Measurements from ENCODE around the gene ZNF407. TPM values are rescaled to one million over a fixed set of nuclear protein-coding genes. Genes with fewer than 3 reads are reported as not detected.

The ZNF407 gene
- total RNA-seq, 1 donor from 2014 or later: 16.1 TPM

DNA sequence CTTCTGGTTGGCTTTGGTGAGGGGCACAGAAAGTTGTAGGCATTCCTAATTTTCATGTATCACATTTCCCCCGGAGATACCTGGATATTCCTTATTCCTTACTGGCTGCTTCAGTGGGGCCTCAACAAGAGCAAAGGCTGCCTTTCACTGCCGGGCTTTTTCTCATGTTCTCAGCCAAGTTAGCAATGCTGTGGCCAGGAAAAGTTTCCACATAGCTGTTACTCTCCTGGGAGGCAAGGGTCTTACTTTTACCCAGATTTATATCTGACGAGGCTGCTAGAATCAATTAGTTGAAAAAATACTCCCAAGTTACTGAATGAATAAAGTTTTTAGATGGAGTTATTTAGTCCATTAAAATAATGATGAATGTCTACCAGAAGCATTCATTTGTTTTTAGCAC lies 230.5 kb downstream of the ZNF407 start:
- no peak for DNase-seq
- intact Hi-C loops (cut with DNase I): no loop called here
- H3K9me3 ChIP-seq: no peaks in the 10 kb centered on the region
- H3K27me3 ChIP-seq (ENCODE audit: low read depth): no peaks in the 10 kb centered on the region
- no peak overlapping the region for H3K27ac ChIP-seq
- H3K4me1 ChIP-seq: no peaks in the 10 kb centered on the region
- no peak for ATAC-seq
- TF ChIP-seq, protein P1, sequence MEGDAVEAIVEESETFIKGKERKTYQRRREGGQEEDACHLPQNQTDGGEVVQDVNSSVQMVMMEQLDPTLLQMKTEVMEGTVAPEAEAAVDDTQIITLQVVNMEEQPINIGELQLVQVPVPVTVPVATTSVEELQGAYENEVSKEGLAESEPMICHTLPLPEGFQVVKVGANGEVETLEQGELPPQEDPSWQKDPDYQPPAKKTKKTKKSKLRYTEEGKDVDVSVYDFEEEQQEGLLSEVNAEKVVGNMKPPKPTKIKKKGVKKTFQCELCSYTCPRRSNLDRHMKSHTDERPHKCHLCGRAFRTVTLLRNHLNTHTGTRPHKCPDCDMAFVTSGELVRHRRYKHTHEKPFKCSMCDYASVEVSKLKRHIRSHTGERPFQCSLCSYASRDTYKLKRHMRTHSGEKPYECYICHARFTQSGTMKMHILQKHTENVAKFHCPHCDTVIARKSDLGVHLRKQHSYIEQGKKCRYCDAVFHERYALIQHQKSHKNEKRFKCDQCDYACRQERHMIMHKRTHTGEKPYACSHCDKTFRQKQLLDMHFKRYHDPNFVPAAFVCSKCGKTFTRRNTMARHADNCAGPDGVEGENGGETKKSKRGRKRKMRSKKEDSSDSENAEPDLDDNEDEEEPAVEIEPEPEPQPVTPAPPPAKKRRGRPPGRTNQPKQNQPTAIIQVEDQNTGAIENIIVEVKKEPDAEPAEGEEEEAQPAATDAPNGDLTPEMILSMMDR (IDR thresholded peaks at IDR 0.05): no peak
- no peaks in the 10 kb centered on the region for H3K36me3 ChIP-seq
- no peak overlapping the region for H3K4me3 ChIP-seq

DNA sequence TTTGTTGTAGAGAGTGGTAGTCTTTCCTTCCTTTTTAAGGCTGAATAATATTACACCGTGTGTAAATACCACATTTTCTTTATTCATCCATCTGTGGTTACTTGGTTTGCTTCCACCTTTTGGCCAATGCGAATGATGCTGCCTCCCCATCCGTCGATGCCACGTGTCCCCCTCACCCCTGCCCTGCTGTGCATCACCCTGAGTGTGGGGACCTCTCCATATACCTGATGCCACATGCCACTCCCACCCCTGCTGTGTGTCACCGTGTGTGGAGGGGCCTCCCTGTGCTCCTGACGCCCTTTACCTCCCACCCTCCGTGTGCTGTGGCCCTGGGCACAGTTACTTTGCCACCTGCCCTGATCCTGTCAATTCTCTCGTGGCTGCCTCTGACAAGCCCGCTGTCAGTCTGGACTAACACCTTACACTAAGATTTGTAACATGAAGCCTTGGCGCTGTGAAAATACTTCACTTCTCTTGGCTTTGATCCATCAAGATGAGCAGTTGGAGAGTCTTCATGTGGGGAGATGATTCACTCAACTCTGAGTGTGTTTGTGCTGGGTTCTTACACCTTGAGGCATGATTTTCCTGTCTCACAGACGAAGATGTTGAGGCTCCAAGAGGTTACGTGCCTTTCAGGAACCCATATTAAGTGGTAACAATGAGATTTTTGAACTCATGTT lies 234.0 kb downstream of the ZNF407 start:
- Histone ChIP-seq H3K36me3 (no peaks in the 10 kb centered on the region), H3K27me3 (ENCODE audit: low read depth) (no peaks in the 10 kb centered on the region), H3K27ac (no peak overlapping the region), H3K4me3 (no peak overlapping the region), H3K9me3 (no peaks in the 10 kb centered on the region), H3K4me1 (no peaks in the 10 kb centered on the region)
- DNase-seq (no peak), ATAC-seq (no peak)
- intact Hi-C loops (cut with DNase I): no loop called here
- TF ChIP-seq, protein P1 (IDR thresholded peaks at IDR 0.05): no peak

DNA sequence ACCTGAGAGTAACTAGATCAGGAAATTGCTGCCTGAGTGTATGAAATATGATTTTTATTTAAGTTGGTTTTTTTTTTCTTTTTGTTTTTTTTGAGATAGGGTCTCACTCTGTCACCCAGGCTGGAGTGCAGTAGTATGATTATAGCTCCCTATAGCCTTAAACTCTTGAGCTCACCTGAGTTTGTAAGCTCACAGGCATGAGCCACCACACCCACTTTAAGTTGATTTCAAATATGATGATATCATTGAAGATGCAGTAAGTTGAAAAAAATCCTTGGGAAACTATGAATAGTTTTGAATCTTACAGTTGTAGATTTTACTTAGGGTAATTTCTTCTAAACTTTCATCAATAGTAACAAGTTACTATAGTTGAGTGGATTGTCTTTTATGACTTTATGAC lies 234.7 kb downstream of the ZNF407 start:
- intact Hi-C loops (cut with DNase I): no loop called here
- TF ChIP-seq, protein P1 (IDR thresholded peaks at IDR 0.05): no peak
- no peaks in the 10 kb centered on the region for H3K9me3 ChIP-seq
- H3K27ac ChIP-seq: no peak overlapping the region
- no peaks in the 10 kb centered on the region for H3K27me3 ChIP-seq (ENCODE audit: low read depth)
- DNase-seq (no peak), ATAC-seq (no peak)
- no peak overlapping the region for H3K4me3 ChIP-seq
- H3K36me3 ChIP-seq: no peaks in the 10 kb centered on the region
- no peaks in the 10 kb centered on the region for H3K4me1 ChIP-seq

DNA sequence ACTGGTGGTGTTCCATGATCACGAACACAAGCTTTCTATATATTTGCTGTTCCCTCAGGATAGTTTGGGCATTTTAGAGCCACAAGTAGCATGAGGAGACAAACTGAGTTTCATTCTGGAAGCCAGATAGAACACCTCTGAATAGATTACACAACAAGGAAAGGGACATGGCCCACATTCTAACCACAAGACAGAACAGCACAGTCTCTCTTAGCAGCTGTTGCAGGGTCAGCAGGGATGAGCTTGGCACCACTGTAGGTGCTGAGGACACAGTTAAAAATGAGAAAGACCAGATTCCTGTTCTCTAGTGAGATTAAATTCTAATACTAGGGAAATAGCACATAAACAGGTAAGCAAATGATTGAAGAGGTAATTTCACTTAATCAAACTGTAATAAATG lies 235.3 kb downstream of the ZNF407 start:
- no peak for DNase-seq
- TF ChIP-seq, protein P1 (IDR thresholded peaks at IDR 0.05): no peak
- ATAC-seq: no peak

DNA sequence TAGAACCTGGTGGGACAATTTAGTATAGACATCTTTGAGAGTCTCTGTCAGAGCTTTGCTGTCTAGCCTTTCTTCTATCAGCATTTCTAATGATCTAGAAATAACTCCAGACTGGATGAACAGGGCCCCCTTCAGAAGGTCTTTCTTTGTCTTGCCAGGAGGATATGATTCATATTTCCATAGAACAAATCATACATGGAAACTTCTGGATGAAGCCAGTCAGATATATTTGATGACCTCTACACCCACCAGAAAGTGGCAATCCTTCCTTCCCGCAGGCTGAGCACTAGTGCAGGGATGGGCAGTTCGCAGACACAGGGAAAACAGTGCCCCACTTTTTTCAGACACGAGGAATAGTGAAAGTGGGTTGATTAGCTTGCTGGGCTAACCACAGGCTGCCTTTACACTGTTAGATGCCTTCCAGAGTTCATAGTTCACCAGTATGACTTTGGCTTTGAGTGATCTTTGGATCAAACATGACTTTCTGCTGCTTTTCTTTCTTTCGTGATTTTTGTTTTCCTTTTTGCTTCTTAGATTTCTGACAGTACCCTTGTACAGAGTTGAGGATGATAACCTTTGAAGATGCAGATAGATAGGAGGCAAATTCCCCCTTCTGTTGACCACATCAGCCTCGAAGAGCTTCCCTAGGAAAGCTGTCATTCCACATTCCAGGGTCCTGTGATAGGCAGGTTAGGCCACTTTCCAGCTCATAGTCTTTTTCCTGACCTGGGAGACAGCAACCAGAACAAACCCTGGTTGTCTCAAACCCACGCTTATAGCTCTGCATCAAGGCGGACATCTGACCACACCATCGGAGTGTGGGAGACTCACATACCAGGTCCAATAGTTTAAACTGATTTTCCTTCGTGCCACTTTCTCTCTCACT lies 237.0 kb downstream of the ZNF407 start:
- Histone ChIP-seq H3K4me3 (no peak overlapping the region), H3K4me1 (no peaks in the 10 kb centered on the region), H3K27ac (no peak overlapping the region), H3K27me3 (ENCODE audit: low read depth) (no peaks in the 10 kb centered on the region), H3K36me3 (no peaks in the 10 kb centered on the region), H3K9me3 (no peaks in the 10 kb centered on the region)
- TF ChIP-seq, protein P1 (IDR thresholded peaks at IDR 0.05): no peak
- DNase-seq: no peak
- no peak for ATAC-seq
- intact Hi-C loops (cut with DNase I): no loop called here

More for the DNA sequence above, 235.3 kb downstream of the ZNF407 start:
- intact Hi-C loops (cut with DNase I): no loop called here
- Histone ChIP-seq H3K4me1 (no peaks in the 10 kb centered on the region), H3K9me3 (no peaks in the 10 kb centered on the region), H3K27me3 (ENCODE audit: low read depth) (no peaks in the 10 kb centered on the region), H3K27ac (no peak overlapping the region), H3K36me3 (no peaks in the 10 kb centered on the region), H3K4me3 (no peak overlapping the region)
